DND-41 (cell line): ENCODE results near the gene DIAPH3.

ENCODE experiments used
- ATAC-seq: fragments of 200-7000 bp; cut with Tn5 transposase; 3 replicates; pipeline ENCODE4 v1.9.1; 2021; ENCODE audit warnings: low read depth; ENCODE audit not compliant: insufficient read depth
- DNase-seq: peaks from one replicate; pipeline ENCODE4 v3.0.0-alpha.2; 2020
- H2AFZ ChIP-seq: 2 replicates; pipeline ENCODE4 v1.6.0; 2012; ENCODE audit warnings: low read depth, low read length
- H3K27ac ChIP-seq: 2 replicates; pipeline ENCODE4 v1.5.1; 2012; ENCODE audit warnings: low read length, inconsistent platforms
- H3K27me3 ChIP-seq: fragments of 200-600 bp; sonication (generic); 2 replicates; pipeline ENCODE4 v1.6.0; 2012; ENCODE audit warnings: low read length, mild to moderate bottlenecking, inconsistent platforms; ENCODE audit not compliant: insufficient read depth, poor library complexity
- H3K36me3 ChIP-seq: 2 replicates; pipeline ENCODE4 v1.5.1; 2012; ENCODE audit warnings: low read length, inconsistent platforms; ENCODE audit not compliant: insufficient read depth
- H3K4me1 ChIP-seq: 2 replicates; pipeline ENCODE4 v1.5.1; 2012; ENCODE audit warnings: mild to moderate bottlenecking, low read length; ENCODE audit not compliant: insufficient read depth
- H3K4me2 ChIP-seq: 2 replicates; pipeline ENCODE4 v1.6.0; 2012; ENCODE audit warnings: mild to moderate bottlenecking, moderate library complexity, low read length, inconsistent platforms; ENCODE audit not compliant: insufficient read depth
- H3K4me3 ChIP-seq, 2 experiments: fragments of 200-600 bp in 1 of 2; shearing (Covaris generic) in 1 of 2; 2 replicates each; pipeline ENCODE4 v1.5.1; 2012 to 2016; ENCODE audit warnings: inconsistent platforms in 2 of 2, low read length in 2 of 2, mild to moderate bottlenecking in 2 of 2, low read depth in 1 of 2, moderate library complexity in 1 of 2
- H3K79me2 ChIP-seq: 2 replicates; pipeline ENCODE4 v1.6.0; 2012; ENCODE audit warnings: low read length, inconsistent platforms; ENCODE audit not compliant: insufficient read depth
- H3K9ac ChIP-seq: 2 replicates; pipeline ENCODE4 v1.6.0; 2012; ENCODE audit warnings: low read depth, mild to moderate bottlenecking, inconsistent platforms, low read length, moderate library complexity
- H3K9me3 ChIP-seq: 2 replicates; pipeline ENCODE4 v1.5.1; 2012; ENCODE audit warnings: low read length, moderate library complexity, mild to moderate bottlenecking, inconsistent platforms; ENCODE audit not compliant: insufficient read depth, severe bottlenecking
- H4K20me1 ChIP-seq: 2 replicates; pipeline ENCODE4 v1.6.0; 2012; ENCODE audit warnings: low read length; ENCODE audit not compliant: insufficient read depth
- EZH2 ChIP-seq: IDR thresholded peaks from 3 replicates; pipeline ENCODE4 v1.6.1; 2012; ENCODE audit warnings: borderline replicate concordance, low read depth, mild to moderate bottlenecking, moderate library complexity, low read length, inconsistent platforms; ENCODE audit not compliant: severe bottlenecking
- TF ChIP-seq, protein P1 (sequence below): IDR thresholded peaks from 2 replicates; pipeline ENCODE4 v1.5.1; 2012; ENCODE audit warnings: borderline replicate concordance, low read length, moderate library complexity, mild to moderate bottlenecking; ENCODE audit not compliant: poor library complexity, severe bottlenecking; ENCODE audit errors: extremely low read depth

Gene DIAPH3

GRCh38 chr13:60020288-60020687 lies 143.4 kb downstream of the DIAPH3 start:
- ATAC-seq, result no peak
- peak overlapping the region; percentile 25; the same call in 1 of the 2 replicates for H3K4me2 ChIP-seq
- H3K9me3 ChIP-seq, result no peaks in the 10 kb centered on the region
- peaks cover 20% of the 10 kb centered on the region for H3K4me1 ChIP-seq
- no peaks in the 10 kb centered on the region for H3K27me3 ChIP-seq
- no peak overlapping the region for H3K9ac ChIP-seq
- TF ChIP-seq EZH2, result no peak
- TF ChIP-seq, protein P1, sequence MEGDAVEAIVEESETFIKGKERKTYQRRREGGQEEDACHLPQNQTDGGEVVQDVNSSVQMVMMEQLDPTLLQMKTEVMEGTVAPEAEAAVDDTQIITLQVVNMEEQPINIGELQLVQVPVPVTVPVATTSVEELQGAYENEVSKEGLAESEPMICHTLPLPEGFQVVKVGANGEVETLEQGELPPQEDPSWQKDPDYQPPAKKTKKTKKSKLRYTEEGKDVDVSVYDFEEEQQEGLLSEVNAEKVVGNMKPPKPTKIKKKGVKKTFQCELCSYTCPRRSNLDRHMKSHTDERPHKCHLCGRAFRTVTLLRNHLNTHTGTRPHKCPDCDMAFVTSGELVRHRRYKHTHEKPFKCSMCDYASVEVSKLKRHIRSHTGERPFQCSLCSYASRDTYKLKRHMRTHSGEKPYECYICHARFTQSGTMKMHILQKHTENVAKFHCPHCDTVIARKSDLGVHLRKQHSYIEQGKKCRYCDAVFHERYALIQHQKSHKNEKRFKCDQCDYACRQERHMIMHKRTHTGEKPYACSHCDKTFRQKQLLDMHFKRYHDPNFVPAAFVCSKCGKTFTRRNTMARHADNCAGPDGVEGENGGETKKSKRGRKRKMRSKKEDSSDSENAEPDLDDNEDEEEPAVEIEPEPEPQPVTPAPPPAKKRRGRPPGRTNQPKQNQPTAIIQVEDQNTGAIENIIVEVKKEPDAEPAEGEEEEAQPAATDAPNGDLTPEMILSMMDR, result no peak
- H3K79me2 ChIP-seq, result 0 out of 2 replicates have a peak, but pooled peaks cover 3% of the 10 kb centered on the region
- H2AFZ ChIP-seq, result no peak overlapping the region
- H3K36me3 ChIP-seq, result 0 out of 2 replicates have a peak, but pooled peaks cover 20% of the 10 kb centered on the region
- no peak for DNase-seq
- H3K27ac ChIP-seq, result no peak overlapping the region
- no peaks in the 10 kb centered on the region for H4K20me1 ChIP-seq
- H3K4me3 ChIP-seq, result no peak overlapping the region

DNA sequence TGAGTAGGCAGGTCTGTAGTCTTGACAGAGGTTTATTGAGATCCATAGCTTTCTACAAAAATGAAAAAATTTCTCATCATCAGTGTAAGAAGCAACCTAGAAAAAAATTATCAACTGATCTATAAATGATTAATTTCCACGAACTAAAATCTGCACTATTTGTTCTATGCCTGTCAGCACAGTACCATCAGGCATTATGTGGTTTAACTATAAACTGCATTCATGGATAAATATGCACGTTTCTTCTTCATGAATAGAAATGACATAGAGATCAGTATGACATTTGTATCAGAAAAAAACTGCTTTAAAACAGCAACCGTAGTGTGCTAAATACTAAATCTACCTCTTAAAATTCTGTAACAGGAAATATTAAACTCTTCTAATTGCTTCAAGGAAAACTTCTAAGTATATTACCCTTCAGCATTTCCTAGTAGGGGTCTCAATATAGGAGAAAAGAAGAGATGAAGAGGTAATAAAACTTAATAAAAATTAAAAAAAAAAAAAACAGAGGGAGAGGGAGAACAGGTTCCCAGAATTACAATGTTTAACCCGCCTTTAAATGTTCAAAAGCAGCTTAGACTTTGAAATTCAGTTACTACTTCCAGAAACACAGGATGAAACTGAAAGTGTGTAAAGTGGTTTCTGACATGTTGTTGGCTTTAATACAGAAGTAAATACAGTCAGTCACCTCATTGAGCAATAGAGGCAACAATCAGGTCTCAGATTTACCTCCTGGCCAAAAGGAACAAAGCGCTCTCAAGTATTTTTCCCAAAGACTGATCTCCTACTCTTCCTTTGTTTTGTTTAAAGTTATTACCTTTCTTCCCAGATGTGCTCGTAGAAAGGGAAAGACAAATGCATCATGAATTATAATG lies 144.4 kb downstream of the DIAPH3 start:
- Histone ChIP-seq H3K27ac (no peak overlapping the region), H4K20me1 (no peaks in the 10 kb centered on the region), H3K9ac (no peak overlapping the region), H3K9me3 (no peaks in the 10 kb centered on the region), H3K36me3 (peaks cover 19% of the 10 kb centered on the region; the same call in 1 of the 2 replicates), H3K27me3 (no peaks in the 10 kb centered on the region), H2AFZ (no peak overlapping the region), H3K4me1 (peaks cover 20% of the 10 kb centered on the region), H3K4me2 (peak overlapping the region; percentile 25; the same call in 1 of the 2 replicates), H3K4me3 (no peak overlapping the region), H3K79me2 (0 out of 2 replicates have a peak, but pooled peaks cover 3% of the 10 kb centered on the region)
- TF ChIP-seq, protein P1, result no peak
- no peak for TF ChIP-seq EZH2
- no peak for DNase-seq
- ATAC-seq, result peak; percentile 82

- no peak overlapping the region for H3K9ac ChIP-seq
Observed at GRCh38 chr13:60018536-60018935, 145.2 kb downstream of the DIAPH3 start.

More at GRCh38 chr13:60018536-60018935, 145.2 kb downstream of the DIAPH3 start:
- no peak overlapping the region for H3K27ac ChIP-seq
- H3K4me1 ChIP-seq, result peaks cover 20% of the 10 kb centered on the region
- 0 out of 2 replicates have a peak, but pooled peaks cover 3% of the 10 kb centered on the region for H3K79me2 ChIP-seq
- TF ChIP-seq EZH2, result no peak
- TF ChIP-seq, protein P1, result no peak
- H3K4me3 ChIP-seq, result no peak overlapping the region
- H2AFZ ChIP-seq, result no peak overlapping the region
- no peak for DNase-seq
- H3K27me3 ChIP-seq, result no peaks in the 10 kb centered on the region
- no peaks in the 10 kb centered on the region for H4K20me1 ChIP-seq
- H3K4me2 ChIP-seq, result no peak overlapping the region
- ATAC-seq, result no peak
- H3K36me3 ChIP-seq, result peaks cover 20% of the 10 kb centered on the region; the same call in 1 of the 2 replicates
- H3K9me3 ChIP-seq, result no peaks in the 10 kb centered on the region
